ENCODE data around the gene TTC34.

TTC34 gene

GRCh38 chr1:2822621-2823145 lies 21.2 kb upstream of the TTC34 start:
- no peak for TF ChIP-seq CTCF (IDR thresholded peaks at IDR 0.05; ENCODE audit: control insufficient read depth, insufficient read depth, low read depth, low read length, missing control alignments)
- H3K4me3 ChIP-seq (ENCODE audit: control insufficient read depth, low read depth, low read length) = no peak overlapping the region

DNA sequence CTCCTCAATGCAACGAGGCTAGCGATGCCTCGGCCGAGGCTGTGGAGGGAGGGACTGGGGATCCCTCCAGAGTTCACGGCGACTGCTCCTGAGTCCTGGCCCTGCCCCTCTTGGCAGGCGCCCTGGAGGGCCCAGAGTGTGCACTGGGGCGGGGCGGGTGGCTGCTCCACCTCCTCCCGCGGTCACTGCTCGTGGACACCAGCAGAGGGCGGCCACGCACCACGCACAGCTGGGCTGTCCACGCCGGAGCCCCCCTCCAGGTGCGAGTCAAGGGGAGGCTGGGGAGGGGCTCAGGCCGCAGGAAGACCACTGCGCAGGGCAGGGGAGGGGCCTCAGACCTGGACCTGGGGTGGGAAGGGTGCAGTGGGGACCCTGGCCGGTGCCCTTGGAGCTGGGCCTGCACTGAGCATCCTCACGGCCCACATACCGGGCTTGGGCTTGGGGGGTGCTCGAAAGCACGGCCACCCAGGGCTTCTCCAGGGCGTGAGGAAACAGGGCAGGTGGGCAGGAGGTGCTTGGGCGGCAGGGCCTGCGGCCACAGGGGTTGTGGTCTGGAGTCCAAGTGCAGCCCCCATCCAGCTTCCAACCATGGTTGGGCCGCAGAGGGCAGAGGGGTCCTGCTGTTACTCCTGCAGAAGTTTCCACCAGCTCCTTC lies 20.6 kb upstream of the TTC34 start:
- TF ChIP-seq CTCF (IDR thresholded peaks at IDR 0.05; ENCODE audit: control insufficient read depth, insufficient read depth, low read depth, low read length, missing control alignments) = peak; percentile 22
- no peak for DNase-seq (ENCODE audit: low read depth)
- H3K4me3 ChIP-seq (ENCODE audit: control insufficient read depth, low read depth, low read length) = no peak overlapping the region

More at GRCh38 chr1:2822621-2823145, 21.2 kb upstream of the TTC34 start:
- no peak for DNase-seq (ENCODE audit: low read depth)

DNA sequence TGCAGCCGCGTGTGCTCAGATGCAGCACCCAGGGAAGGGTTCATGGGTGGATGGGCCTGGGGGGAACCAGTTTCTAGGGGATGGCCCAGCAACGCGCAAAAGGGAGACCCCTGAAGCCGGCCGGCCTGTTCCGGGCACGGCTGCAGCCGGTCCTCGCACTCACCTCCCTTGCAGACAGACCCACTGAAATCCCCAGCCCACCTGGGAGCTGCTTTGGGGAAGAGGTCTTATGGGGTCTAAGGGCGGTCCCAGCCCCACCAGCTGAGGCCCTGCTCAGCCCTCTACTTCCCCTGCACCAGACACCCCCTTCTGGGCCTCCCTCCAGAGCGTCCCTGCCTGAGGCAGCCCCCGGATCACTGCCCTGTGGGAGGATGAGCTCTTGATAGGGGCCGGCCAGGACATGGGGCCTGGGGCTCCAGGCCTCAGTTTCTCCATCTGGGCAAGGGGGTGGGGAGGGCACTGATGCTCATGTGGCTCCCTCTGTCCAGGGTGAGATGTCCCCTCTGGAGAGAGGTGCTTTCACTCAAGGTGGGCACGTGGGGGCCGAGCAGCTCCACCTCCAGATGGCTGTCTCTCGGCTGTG lies 20.0 kb upstream of the TTC34 start:
- no peak for DNase-seq (ENCODE audit: low read depth)
- TF ChIP-seq CTCF (IDR thresholded peaks at IDR 0.05; ENCODE audit: control insufficient read depth, insufficient read depth, low read depth, low read length, missing control alignments) = no peak
- H3K4me3 ChIP-seq (ENCODE audit: control insufficient read depth, low read depth, low read length) = no peak overlapping the region

- no peak overlapping the region for H3K4me3 ChIP-seq (ENCODE audit: control insufficient read depth, low read depth, low read length)
- no peak for TF ChIP-seq CTCF (IDR thresholded peaks at IDR 0.05; ENCODE audit: control insufficient read depth, insufficient read depth, low read depth, low read length, missing control alignments)
- no peak for DNase-seq (ENCODE audit: low read depth)
These were observed 19.4 kb upstream of the TTC34 start for GRCh38 chr1:2820731-2821372.

- no peak overlapping the region for H3K4me3 ChIP-seq (ENCODE audit: control insufficient read depth, low read depth, low read length)
- TF ChIP-seq CTCF (IDR thresholded peaks at IDR 0.05; ENCODE audit: control insufficient read depth, insufficient read depth, low read depth, low read length, missing control alignments) = no peak
These were observed 18.6 kb upstream of the TTC34 start for GRCh38 chr1:2819831-2820730.

DNA sequence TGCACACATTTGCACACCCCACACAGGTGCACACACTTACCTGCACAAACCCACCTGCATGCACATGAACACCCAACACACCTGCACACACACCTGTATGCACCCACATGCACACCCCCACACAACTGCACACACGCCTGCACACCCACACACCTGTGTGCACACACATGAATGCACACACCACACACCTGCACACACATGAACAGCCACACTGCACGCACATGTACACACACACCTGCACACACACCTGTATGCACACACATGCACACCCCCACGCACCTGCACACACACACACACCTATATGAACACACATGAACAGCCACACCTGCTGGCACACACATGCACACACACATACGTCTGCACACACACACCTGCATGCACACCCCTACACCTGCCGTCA lies 17.9 kb upstream of the TTC34 start:
- DNase-seq (ENCODE audit: low read depth) = no peak
- H3K4me3 ChIP-seq (ENCODE audit: control insufficient read depth, low read depth, low read length) = no peak overlapping the region
- TF ChIP-seq CTCF (IDR thresholded peaks at IDR 0.05; ENCODE audit: control insufficient read depth, insufficient read depth, low read depth, low read length, missing control alignments) = no peak

More at GRCh38 chr1:2819831-2820730, 18.6 kb upstream of the TTC34 start:
- no peak for DNase-seq (ENCODE audit: low read depth)
